Prostate gland (tissue), 2 donors: ENCODE measurements around the gene CEP44. TPM values are rescaled to one million over a fixed set of nuclear protein-coding genes. Genes with fewer than 3 reads are reported as not detected.

Experiments used
- DNase-seq: peaks from one replicate; pipeline ENCODE4 v3.0.0-alpha.2; 2019; ENCODE audit warnings: low spot score
- H3K27ac ChIP-seq, 2 donors: fragments of 200-600 bp; sonication (generic); 2 replicates each; pipeline ENCODE4 v1.5.1; 2017 to 2019
- H3K27me3 ChIP-seq: fragments of 200-600 bp; sonication (generic); replicated peaks from 2 replicates; pipeline ENCODE4 v1.5.1; 2019; ENCODE audit not compliant: insufficient read depth
- H3K36me3 ChIP-seq, 2 donors: fragments of 200-600 bp; sonication (generic); 1 replicate in 1 of 2; 2 replicates in 1 of 2; pipeline versions ENCODE4 v1.5.1 to v1.8.1; 2017 to 2019
- H3K4me1 ChIP-seq: fragments of 200-600 bp; sonication (generic); replicated peaks from 2 replicates; pipeline ENCODE4 v1.5.1; 2019
- H3K4me3 ChIP-seq, 2 donors: fragments of 200-600 bp; sonication (generic); 2 replicates each; pipeline ENCODE4 v1.5.1; 2017 to 2019
- H3K9me3 ChIP-seq: fragments of 200-600 bp; sonication (generic); 2 replicates; pipeline ENCODE4 v1.5.1; 2017
- POLR2A ChIP-seq: fragments of 450-650 bp; IDR thresholded peaks from one replicate; pipeline ENCODE4 v1.6.1; 2016; ENCODE audit warnings: antibody characterized with exemption, mild to moderate bottlenecking
- POLR2AphosphoS5 ChIP-seq: sonication (generic); formaldehyde crosslinking; IDR thresholded peaks from one replicate; pipeline ENCODE4 v1.6.1; 2017; ENCODE audit warnings: antibody characterized with exemption
- WGBS: methylation state at CpG from one replicate; pipeline ENCODE4 v1.1.5; 2018; 5-methylcytosine and 5-hydroxymethylcytosine counted together
- intact Hi-C: fragments of 100-400 bp; cut with DNase I; formaldehyde crosslinking; loops from one replicate; pipeline ENCODE4 v1.14.2; 2022
- total RNA-seq, 2 donors: library from RNA; depleted of rRNA; stranded (reverse); fragments of >200 nt; gene quantifications; one replicate each; pipeline ENCODE4 v1.1.0, GENCODE V29; 2016
- TF ChIP-seq, protein P1 (sequence below), 4 experiments: fragments of 200-600 bp in 2 of 4; fragments of 450-650 bp in 2 of 4; sonication (generic) in 2 of 4; IDR thresholded peaks; 1 replicate in 3 of 4; 2 replicates in 1 of 4; pipeline ENCODE4 v1.5.1; 2016 to 2019; ENCODE audit warnings: antibody characterized with exemption in 4 of 4, mild to moderate bottlenecking in 2 of 4, moderate library complexity in 2 of 4

The CEP44 gene
- total RNA-seq, 2 donors from 2014 or later = 13.7 to 14.3 TPM

DNA sequence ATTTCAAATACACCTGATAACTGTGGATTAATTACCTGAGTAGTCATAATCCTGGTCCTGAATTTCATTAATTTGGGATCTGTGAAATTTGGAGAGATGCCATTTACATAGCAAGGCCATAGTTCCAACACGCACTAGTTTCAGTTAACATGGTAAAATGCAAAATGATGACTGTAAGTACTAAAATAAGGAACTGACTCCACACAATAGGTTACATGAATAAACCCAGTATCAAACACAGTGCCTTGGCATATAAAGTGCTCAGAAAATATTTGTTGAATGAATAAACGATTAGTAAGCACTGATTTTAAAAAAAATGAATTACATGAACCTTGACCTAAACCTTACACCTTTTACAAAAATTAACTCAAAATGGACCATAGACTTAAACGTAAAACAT lies 9.3 kb upstream of the CEP44 start:
- no peak for DNase-seq
- WGBS = 87% methylated on average over 3 of the region's 3 CpGs
- Histone ChIP-seq H3K9me3 (no peaks in the 10 kb centered on the region), H3K4me1 (no peaks in the 10 kb centered on the region), H3K36me3 (no peaks in the 10 kb centered on the region), H3K4me3 (no peak overlapping the region), H3K27ac (no peak overlapping the region), H3K27me3 (no peaks in the 10 kb centered on the region)
- TF ChIP-seq, protein P1, sequence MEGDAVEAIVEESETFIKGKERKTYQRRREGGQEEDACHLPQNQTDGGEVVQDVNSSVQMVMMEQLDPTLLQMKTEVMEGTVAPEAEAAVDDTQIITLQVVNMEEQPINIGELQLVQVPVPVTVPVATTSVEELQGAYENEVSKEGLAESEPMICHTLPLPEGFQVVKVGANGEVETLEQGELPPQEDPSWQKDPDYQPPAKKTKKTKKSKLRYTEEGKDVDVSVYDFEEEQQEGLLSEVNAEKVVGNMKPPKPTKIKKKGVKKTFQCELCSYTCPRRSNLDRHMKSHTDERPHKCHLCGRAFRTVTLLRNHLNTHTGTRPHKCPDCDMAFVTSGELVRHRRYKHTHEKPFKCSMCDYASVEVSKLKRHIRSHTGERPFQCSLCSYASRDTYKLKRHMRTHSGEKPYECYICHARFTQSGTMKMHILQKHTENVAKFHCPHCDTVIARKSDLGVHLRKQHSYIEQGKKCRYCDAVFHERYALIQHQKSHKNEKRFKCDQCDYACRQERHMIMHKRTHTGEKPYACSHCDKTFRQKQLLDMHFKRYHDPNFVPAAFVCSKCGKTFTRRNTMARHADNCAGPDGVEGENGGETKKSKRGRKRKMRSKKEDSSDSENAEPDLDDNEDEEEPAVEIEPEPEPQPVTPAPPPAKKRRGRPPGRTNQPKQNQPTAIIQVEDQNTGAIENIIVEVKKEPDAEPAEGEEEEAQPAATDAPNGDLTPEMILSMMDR (IDR thresholded peaks at IDR 0.05) = no peak
- TF ChIP-seq POLR2AphosphoS5 (no peak), POLR2A (no peak)
- intact Hi-C loops = no loop called here

- H3K27ac ChIP-seq = no peak overlapping the region
- no peaks in the 10 kb centered on the region for H3K9me3 ChIP-seq
- no peak for DNase-seq
- TF ChIP-seq, protein P1 (IDR thresholded peaks at IDR 0.05) = no peak
- no peak for TF ChIP-seq POLR2AphosphoS5
- no peak for TF ChIP-seq POLR2A
- H3K4me1 ChIP-seq = no peaks in the 10 kb centered on the region
- H3K36me3 ChIP-seq = no peaks in the 10 kb centered on the region
- no peaks in the 10 kb centered on the region for H3K27me3 ChIP-seq
- 83% methylated on average over 3 of the region's 3 CpGs for WGBS
- H3K4me3 ChIP-seq = no peak overlapping the region
- intact Hi-C loops = no loop called here
These were observed 8.6 kb upstream of the CEP44 start for GRCh38 chr4:174275101-174275500.

GRCh38 chr4:174277433-174277832 lies 6.3 kb upstream of the CEP44 start:
- Histone ChIP-seq H3K4me1 (no peaks in the 10 kb centered on the region), H3K27ac (no peak overlapping the region)
- 43% methylated on average over 3 of the region's 3 CpGs for WGBS

GRCh38 chr4:174278467-174278866 lies 5.2 kb upstream of the CEP44 start:
- DNase-seq = no peak
- no peak overlapping the region for H3K4me3 ChIP-seq
- TF ChIP-seq POLR2A (no peak), POLR2AphosphoS5 (no peak)
- TF ChIP-seq, protein P1 (IDR thresholded peaks at IDR 0.05) = no peak
- H3K4me1 ChIP-seq = no peaks in the 10 kb centered on the region
- no peaks in the 10 kb centered on the region for H3K36me3 ChIP-seq
- intact Hi-C loops = no loop called here
- H3K9me3 ChIP-seq = no peaks in the 10 kb centered on the region
- H3K27me3 ChIP-seq = no peaks in the 10 kb centered on the region
- no peak overlapping the region for H3K27ac ChIP-seq

More at GRCh38 chr4:174277433-174277832, 6.3 kb upstream of the CEP44 start:
- H3K27me3 ChIP-seq = no peaks in the 10 kb centered on the region
- no peak overlapping the region for H3K4me3 ChIP-seq
- TF ChIP-seq, protein P1 (IDR thresholded peaks at IDR 0.05) = no peak
- TF ChIP-seq POLR2A (no peak), POLR2AphosphoS5 (no peak)
- no peak for DNase-seq
- H3K9me3 ChIP-seq = no peaks in the 10 kb centered on the region
- H3K36me3 ChIP-seq = no peaks in the 10 kb centered on the region
- intact Hi-C loops = no loop called here

DNA sequence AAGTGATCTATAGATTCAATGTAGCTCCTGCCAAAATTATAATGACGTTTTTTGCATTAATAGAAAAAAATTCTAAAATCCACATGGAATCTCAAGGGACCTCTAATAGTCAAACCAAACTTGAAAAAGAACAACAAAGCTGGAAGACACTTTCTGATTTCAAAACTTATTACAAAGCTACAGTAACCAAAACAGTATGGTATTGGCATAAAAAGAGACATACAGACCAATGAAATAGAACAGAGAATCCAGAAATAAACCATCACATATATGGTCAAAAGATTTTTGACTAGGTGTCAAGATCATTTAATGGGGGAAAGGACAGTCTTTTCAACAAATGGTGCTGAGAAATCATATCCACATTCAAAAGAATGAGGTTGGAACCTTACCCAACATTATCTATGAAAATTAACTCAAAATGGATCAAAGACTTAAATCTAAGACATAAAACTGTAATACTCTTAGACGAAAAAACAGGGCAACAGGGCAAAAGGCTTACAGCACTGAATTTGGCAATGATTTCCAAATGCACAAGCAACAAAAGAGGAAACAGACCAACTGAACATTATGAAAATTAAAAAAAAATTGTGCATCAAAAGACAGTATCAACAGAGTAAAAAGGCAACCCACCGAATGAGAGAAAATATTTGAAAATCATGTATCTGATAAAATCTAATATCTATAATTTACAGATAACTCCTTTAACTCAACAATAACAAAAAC lies 4.1 kb upstream of the CEP44 start:
- TF ChIP-seq, protein P1 (IDR thresholded peaks at IDR 0.05) = no peak
- no peak for TF ChIP-seq POLR2AphosphoS5
- no peak for TF ChIP-seq POLR2A
- Histone ChIP-seq H3K27me3 (no peaks in the 10 kb centered on the region), H3K9me3 (no peaks in the 10 kb centered on the region), H3K4me1 (no peaks in the 10 kb centered on the region), H3K36me3 (no peaks in the 10 kb centered on the region), H3K27ac (no peak overlapping the region), H3K4me3 (no peak overlapping the region)
- 90% methylated on average over 3 of the region's 3 CpGs for WGBS
- intact Hi-C loops = no loop called here
- DNase-seq = no peak
